ENCODE data around the gene PHACTR3. TPM values are rescaled to one million over a fixed set of nuclear protein-coding genes. Genes with fewer than 3 reads are reported as not detected.

PHACTR3 gene
- total RNA-seq, 1 experiment from 2014 or later, result not detected

GRCh38 chr20:59718071-59718470 lies 113.7 kb downstream of the PHACTR3 start:
- no peaks in the 10 kb centered on the region for H4K20me1 ChIP-seq (ENCODE audit: insufficient read depth)
- no peak overlapping the region for H3K9ac ChIP-seq (ENCODE audit: low read length)
- H3K79me2 ChIP-seq (ENCODE audit: insufficient read depth, low read length), result no peaks in the 10 kb centered on the region
- ChIA-PET CTCF (no interaction called here), RAD21 (ENCODE audit: low non-redundant PET in 1 of 2, low total read pairs in 2 of 2, uncharacterized antibody in 2 of 2, unreplicated experiment in 2 of 2) (no interaction called here), POLR2A (no interaction called here)
- H2AFZ ChIP-seq (ENCODE audit: low read depth, low read length, poor library complexity, severe bottlenecking), result no peak overlapping the region
- DNase-seq (ENCODE audit: low read depth, low spot score) (no peak), ATAC-seq (no peak)
- no peaks in the 10 kb centered on the region for H3K9me3 ChIP-seq (ENCODE audit: control insufficient read depth in 1 of 2, insufficient read depth in 1 of 2, low read depth in 1 of 2, low read length in 2 of 2)
- intact Hi-C loops (cut with micrococcal nuclease), result no loop called here
- H3K27me3 ChIP-seq (ENCODE audit: insufficient read depth, low read length), result no peaks in the 10 kb centered on the region
- BruUV-seq (replicated peaks), result no TSS peak
- H3K4me2 ChIP-seq (ENCODE audit: low read length), result no peak overlapping the region
- no peaks in the 10 kb centered on the region for H3K4me1 ChIP-seq (ENCODE audit: control insufficient read depth in 1 of 2, insufficient read depth in 2 of 2, low read length in 2 of 2)
- no peak overlapping the region for H3K27ac ChIP-seq (ENCODE audit: low read depth, low read length)
- TF ChIP-seq, protein P1, sequence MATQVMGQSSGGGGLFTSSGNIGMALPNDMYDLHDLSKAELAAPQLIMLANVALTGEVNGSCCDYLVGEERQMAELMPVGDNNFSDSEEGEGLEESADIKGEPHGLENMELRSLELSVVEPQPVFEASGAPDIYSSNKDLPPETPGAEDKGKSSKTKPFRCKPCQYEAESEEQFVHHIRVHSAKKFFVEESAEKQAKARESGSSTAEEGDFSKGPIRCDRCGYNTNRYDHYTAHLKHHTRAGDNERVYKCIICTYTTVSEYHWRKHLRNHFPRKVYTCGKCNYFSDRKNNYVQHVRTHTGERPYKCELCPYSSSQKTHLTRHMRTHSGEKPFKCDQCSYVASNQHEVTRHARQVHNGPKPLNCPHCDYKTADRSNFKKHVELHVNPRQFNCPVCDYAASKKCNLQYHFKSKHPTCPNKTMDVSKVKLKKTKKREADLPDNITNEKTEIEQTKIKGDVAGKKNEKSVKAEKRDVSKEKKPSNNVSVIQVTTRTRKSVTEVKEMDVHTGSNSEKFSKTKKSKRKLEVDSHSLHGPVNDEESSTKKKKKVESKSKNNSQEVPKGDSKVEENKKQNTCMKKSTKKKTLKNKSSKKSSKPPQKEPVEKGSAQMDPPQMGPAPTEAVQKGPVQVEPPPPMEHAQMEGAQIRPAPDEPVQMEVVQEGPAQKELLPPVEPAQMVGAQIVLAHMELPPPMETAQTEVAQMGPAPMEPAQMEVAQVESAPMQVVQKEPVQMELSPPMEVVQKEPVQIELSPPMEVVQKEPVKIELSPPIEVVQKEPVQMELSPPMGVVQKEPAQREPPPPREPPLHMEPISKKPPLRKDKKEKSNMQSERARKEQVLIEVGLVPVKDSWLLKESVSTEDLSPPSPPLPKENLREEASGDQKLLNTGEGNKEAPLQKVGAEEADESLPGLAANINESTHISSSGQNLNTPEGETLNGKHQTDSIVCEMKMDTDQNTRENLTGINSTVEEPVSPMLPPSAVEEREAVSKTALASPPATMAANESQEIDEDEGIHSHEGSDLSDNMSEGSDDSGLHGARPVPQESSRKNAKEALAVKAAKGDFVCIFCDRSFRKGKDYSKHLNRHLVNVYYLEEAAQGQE (IDR thresholded peaks at IDR 0.05; ENCODE audit: low read depth), result no peak
- TF ChIP-seq EZH2 (IDR thresholded peaks at IDR 0.05) (no peak), SIN3A (IDR thresholded peaks at IDR 0.05; ENCODE audit: low read depth) (no peak), SP1 (IDR thresholded peaks at IDR 0.05; ENCODE audit: low read depth) (no peak), CTCF (IDR thresholded peaks at IDR 0.05 in 2 of 3, conservative IDR thresholded peaks at IDR 0.05 in 1 of 3; ENCODE audit: borderline replicate concordance in 1 of 3, insufficient read depth in 1 of 3, low read depth in 2 of 3, low read length in 2 of 3) (no peak), ZNF274 (IDR thresholded peaks at IDR 0.05; ENCODE audit: low read depth, low read length) (no peak)
- H3K36me3 ChIP-seq (ENCODE audit: control insufficient read depth in 1 of 2, insufficient read depth in 2 of 2, low read length in 2 of 2), result no peaks in the 10 kb centered on the region
- no peak overlapping the region for H3K4me3 ChIP-seq (replicated peaks in 1 of 2; ENCODE audit: low read depth in 1 of 2, low read length in 2 of 2)
- no peaks in the 10 kb centered on the region for H3K9me2 ChIP-seq (ENCODE audit: insufficient read depth)

All from HCT116 (cell line).